Cardiac fibroblast (primary cell): ENCODE results near the gene ZNF423.

ENCODE experiments used
- DNase-seq, 2 donors: peaks; one replicate each; pipeline versions ENCODE4 v3.0.0 to v3.0.0-alpha.2; 2010; ENCODE audit warnings: low read depth in 2 of 2
- H3K4me3 ChIP-seq, 2 donors: replicated peaks in 1 of 2; 1 replicate in 1 of 2; 2 replicates in 1 of 2; pipeline ENCODE4 v1.5.1; 2011; ENCODE audit warnings: low read depth in 2 of 2, low read length in 2 of 2, mild to moderate bottlenecking in 2 of 2, moderate library complexity in 1 of 2
- TF ChIP-seq, protein P1 (sequence below): IDR thresholded peaks from one replicate; pipeline ENCODE4 v1.5.1; 2011; ENCODE audit warnings: low read depth, mild to moderate bottlenecking, low read length, inconsistent platforms

Gene ZNF423

DNA sequence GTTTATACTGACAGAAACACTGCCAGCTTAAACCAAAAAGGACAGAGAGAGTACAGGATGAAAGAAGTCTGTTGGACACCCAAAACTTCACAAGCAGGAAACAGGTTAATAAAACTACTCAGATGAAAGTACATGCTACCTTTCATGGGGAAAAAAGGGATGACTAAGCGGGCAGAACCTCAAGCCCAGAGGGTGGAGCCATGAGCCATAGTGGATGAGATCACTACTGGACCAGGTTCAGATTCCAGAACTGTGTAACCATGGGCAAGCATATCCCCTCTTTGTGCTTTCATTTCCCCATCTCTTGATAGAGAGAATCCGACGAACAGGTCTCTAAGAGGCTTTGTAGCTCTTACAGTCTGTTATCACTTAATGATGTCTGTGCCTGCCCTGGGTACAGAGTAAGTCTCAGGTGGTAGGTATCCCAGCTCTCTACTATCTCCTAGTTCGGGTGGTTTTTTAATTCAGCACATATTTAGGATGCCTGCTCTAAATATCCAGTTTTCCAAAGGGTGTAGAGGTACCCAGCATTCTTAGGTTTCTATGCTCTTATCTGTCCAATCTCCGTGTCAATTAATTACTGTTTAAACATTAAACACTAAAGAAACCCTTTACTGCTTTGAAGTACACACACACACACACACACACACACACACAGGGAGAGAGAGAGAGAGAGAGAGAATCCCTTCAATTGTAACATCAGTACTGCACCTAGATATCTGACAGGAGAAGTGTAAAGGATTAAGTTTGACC is 206.7 kb downstream of the ZNF423 start:
- DNase-seq, result peak; percentile 11 to 86
- TF ChIP-seq, protein P1, sequence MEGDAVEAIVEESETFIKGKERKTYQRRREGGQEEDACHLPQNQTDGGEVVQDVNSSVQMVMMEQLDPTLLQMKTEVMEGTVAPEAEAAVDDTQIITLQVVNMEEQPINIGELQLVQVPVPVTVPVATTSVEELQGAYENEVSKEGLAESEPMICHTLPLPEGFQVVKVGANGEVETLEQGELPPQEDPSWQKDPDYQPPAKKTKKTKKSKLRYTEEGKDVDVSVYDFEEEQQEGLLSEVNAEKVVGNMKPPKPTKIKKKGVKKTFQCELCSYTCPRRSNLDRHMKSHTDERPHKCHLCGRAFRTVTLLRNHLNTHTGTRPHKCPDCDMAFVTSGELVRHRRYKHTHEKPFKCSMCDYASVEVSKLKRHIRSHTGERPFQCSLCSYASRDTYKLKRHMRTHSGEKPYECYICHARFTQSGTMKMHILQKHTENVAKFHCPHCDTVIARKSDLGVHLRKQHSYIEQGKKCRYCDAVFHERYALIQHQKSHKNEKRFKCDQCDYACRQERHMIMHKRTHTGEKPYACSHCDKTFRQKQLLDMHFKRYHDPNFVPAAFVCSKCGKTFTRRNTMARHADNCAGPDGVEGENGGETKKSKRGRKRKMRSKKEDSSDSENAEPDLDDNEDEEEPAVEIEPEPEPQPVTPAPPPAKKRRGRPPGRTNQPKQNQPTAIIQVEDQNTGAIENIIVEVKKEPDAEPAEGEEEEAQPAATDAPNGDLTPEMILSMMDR, result no peak
- no peak overlapping the region for H3K4me3 ChIP-seq

DNA sequence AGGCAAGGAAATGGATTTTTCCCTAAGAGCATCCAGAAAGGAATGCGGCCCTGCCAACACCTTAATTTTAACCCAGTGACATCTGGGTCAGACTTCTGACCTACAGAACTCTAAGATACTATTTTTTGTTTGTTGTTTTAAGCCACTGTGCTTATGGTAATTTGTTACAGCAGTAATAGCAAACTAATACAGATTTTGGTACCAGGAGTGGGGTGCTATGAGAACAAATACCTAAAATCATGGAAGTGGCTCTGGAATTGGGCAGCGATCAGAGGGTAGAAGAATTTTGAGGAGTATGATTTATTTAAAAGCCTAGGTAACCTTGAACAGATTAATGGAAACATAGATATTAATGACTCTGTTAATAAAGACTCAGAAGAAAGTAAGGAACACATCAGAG is 208.2 kb downstream of the ZNF423 start:
- TF ChIP-seq, protein P1, result no peak

GRCh38 chr16:49645263-49645662 is 210.6 kb downstream of the ZNF423 start:
- H3K4me3 ChIP-seq, result no peak overlapping the region
- TF ChIP-seq, protein P1, result no peak
- DNase-seq, result no peak

More for the DNA sequence above, 208.2 kb downstream of the ZNF423 start:
- no peak for DNase-seq
- no peak overlapping the region for H3K4me3 ChIP-seq

- TF ChIP-seq, protein P1, result peak; percentile 34
- peak; percentile 59 to 73 for DNase-seq
- H3K4me3 ChIP-seq, result peak overlapping the region; percentile 2 to 33
Measured at GRCh38 chr16:49644145-49644463, 211.8 kb downstream of the ZNF423 start.

GRCh38 chr16:49643429-49644144 is 212.3 kb downstream of the ZNF423 start:
- TF ChIP-seq, protein P1, result no peak
- peak; percentile 74 to 93 for DNase-seq
- peak overlapping the region; percentile 2 to 33 for H3K4me3 ChIP-seq

GRCh38 chr16:49641250-49641649 is 214.7 kb downstream of the ZNF423 start:
- TF ChIP-seq, protein P1, result no peak
- H3K4me3 ChIP-seq, result no peak overlapping the region
- DNase-seq, result no peak
